GM19239 (cell line): Measurements from ENCODE around the gene NEURL2.
"Not testable (repeated sequence)": the region's sequence is repeated elsewhere in the genome, so short reads cannot be mapped to it uniquely, and the experiment has no call there.

Source experiments
- DNase-seq: peaks from one replicate; pipeline ENCODE4 v3.0.0; 2011; ENCODE audit warnings: low spot score; ENCODE audit not compliant: insufficient read length
- FAIRE-seq: peaks from 2 replicates; lab custom pipeline; 2011; peaks lifted over from hg19 to GRCh38; lab: Jason Lieb, UNC

NEURL2 gene

DNA sequence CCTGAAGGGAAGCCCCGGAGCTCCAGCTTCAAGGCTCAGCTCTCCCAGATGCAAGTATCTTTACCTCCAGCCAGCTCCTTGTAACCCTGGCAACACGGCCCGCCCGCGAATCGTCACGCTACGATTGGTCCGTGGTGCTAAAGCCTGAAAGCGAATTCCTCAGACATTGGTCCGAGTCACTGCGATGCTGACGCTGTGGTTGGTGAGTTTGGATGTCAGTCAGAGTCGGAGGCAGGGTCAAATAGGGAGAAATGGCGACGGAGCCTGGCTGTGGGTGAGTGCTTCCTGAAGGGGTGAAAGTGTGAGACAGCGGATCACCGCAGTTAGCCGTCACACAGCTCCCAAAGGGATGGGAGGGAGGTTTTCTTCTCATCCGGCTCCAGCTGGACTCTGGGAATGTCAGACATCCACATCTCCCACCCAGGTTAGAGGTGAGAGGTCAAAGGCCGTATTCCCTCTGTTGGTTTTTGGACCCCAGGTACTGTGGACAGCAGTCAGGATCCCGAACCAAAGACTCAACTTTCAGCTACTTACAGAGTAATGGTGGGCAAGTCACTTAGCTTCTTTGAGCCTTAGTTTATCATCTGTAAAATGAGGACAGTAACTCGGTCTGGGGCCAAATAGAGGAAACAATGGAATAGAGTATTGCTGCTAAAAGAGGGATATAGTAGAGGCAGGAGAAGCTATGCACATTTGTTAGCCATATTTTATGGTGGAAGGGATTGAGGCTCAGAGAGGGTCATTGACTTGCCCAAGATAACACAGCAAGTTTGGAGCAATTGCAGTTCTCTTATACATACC is 9.8 kb downstream of the NEURL2 start, which contains the start of gene ZSWIM1:
Gene ZSWIM1 (plus strand): TSS at position 240 of the 801 bp plus-strand sequence. CDS start 1,366 bp downstream, outside the sequence.
- DNase-seq (peak; percentile 95), FAIRE-seq (peak; percentile 98)

DNA sequence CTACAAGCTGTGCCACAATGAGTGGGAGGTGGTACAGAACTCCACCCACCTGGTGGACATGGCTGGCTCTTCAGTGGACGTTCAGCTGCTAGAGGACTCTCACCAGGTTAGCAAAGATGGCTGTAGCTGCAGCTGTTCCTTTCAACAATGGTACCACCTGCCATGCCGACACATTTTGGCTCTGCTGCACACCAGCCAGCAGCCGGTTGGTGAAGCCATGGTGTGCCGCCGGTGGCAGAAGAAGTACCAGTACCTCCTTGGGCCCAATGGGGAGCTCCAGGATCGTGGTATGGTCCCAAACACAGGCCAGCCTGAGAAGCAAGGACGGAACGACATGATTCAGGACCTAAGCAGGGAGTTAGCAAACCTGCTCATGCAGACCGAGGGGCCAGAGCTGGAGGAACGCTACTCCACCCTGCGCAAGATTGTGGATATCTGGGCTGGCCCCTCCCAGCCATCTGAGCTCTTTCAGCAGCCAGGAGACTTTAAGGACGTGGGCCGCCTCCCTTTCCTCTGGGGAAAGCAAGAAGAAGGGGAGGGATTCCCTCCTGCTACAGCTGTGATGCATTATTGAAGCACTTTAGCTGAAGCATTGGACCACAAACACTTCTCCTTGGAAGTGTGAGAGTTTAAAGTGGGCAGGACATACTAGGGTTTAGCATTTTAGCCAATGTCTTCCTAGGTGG is 12.8 kb downstream of the NEURL2 start:
- no peak for DNase-seq
- FAIRE-seq = no peak

DNA sequence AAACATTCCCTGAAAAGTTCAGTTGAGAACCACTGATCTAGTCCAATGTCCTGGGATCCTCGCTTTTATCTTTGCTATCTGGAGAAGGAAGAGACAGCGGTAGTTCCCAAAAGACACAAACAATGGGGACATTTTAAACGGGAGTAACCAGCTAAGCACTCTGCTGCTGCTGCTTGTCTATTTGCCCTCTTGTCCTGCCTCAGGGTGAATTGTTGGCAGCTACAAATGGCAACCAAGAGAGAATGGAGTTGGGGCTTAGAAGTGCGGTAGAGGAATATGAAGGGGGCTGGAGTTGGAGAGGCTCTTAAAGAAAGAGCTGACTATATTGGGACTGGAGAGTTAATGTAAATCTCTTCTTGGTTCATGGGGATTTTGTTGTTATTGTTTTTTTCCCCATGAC is 16.4 kb downstream of the NEURL2 start:
- no peak for FAIRE-seq

DNA sequence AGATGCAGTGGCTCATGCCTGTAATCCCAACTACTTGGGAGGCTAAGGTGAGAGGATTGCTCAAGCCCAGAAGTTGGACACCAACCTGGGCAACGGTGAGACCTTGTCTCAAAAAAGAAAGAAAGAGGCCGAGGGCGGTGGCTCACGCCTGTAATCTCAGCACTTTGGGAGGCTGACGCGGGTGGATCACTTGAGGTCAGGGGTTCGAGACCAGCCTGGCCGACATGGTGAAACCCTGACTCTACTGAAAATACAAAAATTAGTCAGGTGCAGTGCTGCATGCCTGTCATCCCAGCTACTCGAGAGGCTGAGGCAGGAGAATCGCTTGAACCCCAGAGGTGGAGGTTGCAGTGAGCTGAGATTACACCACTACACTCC is 16.9 kb downstream of the NEURL2 start:
- not testable (repeated sequence) for DNase-seq, FAIRE-seq

More for the DNA sequence above, 16.4 kb downstream of the NEURL2 start:
- no peak for DNase-seq

DNA sequence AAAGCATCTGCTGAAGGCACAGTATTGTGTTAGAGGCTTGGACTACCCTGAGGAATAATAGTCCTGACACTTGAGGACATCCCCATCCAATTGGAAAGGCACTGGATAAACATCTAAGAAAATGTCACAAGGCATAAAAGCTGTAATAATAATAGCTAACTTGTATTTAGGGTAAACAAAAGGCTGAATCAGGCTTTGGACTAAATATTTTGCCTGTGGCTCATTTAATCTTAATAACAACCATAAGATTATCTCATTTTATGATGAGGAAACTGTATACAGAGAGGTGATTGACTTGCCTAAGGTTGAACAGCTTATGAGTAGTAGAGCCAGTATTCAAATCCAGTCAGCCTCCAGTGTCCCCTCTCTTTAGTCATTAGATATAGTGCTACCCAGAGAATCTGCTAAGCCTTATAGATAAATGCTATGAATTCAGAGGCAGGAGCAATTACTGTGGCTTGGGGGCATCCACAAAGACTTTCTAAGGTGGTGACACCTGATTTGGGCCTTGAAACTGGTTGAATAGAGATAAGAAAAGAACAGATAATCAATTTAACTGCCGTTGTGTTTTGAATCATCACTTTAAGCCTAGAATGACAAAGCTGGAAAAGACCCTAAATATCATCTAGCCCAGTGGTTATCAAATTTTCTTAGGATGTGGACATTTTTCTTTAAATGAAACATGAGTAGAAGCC is 17.5 kb downstream of the NEURL2 start:
- no peak for FAIRE-seq

DNA sequence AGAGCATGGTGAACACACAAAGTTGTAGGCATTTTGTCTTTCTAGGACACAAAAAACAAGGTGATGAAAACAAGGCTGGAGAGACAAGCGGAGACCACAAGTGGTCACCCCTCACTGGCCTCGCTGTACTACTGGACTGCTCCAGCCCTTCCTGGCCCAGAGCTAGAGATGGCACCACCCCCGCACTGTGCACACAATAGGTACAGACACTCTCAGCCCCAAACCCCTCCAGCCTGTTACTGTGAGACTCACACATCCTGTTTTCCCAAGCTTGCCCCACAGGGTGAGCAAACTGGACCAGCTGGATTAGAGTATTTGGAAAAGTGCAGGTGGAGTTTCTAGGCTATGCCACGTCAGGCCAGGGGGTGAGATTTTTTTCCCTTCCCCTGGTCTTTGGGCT is 18.4 kb downstream of the NEURL2 start:
- no peak for DNase-seq
- no peak for FAIRE-seq

More for the DNA sequence above, 17.5 kb downstream of the NEURL2 start:
- no peak for DNase-seq

DNA sequence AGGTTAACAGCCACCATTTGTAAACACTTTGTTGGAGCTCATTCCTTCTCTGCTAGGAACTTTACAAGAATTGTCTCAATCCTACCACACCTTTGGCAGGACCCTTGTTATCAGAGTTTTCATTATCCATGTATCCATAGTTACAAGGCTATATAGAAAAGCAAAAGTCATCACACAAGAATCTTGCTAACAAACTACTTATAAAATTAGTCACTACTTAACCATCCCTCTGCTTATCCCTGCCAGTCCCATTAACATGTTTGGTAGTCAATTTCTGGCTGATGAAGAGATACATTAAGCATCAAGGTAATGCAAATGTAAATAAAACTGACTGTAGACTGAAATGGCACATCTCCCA is 23.2 kb downstream of the NEURL2 start:
- no peak for DNase-seq
- FAIRE-seq = no peak

DNA sequence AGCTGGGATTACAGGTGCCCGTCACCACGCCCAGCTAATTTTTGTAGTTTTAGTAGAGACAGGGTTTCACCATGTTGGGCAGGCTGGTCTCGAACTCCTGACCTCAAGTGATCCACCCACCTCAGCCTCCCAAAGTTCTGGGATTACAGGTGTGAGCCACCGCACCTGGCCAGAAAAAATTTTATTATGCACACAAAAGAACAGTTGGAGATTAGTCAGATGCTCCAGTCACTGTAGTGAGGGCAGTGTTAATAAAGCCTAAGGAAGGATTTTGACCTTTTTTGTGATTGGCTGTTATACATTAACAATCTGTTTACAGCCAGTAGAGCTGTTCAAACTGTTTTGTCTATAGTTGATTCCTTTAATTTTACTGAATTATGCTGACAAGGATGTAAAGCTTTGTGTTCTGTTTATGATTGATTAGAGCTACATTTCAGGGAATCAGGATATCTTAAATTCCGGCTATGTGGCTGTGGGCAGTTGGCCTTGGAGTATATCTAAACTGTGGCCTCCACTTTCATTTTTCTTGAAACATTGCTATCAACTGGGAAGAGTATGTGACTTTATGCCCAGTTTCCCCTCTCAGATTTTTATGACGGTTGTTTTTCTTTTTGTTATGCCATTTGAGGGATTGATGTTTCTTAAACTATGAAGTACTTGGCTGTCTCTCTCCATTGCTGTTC is 23.7 kb downstream of the NEURL2 start:
- FAIRE-seq = no peak
- DNase-seq = no peak

DNA sequence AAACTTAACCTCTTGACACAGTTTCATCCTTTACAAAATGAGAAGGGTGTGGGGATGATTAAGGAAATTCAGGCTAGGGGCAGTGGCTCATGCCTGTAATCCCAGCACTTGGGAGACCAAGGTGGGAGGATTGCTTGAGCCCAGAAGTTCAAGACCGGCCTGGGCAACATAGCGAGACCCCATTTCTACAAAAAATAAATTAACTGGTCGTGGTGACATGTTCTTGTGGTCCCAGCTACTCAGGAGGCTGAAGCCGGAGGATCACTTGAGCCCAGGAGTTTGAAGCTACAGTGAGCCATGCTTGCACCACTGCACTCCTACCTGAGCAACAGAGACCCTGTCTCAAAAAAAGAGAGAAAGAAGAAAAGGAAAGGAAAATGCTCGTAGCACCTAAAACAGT is 24.6 kb downstream of the NEURL2 start:
- no peak for DNase-seq
- FAIRE-seq = no peak

DNA sequence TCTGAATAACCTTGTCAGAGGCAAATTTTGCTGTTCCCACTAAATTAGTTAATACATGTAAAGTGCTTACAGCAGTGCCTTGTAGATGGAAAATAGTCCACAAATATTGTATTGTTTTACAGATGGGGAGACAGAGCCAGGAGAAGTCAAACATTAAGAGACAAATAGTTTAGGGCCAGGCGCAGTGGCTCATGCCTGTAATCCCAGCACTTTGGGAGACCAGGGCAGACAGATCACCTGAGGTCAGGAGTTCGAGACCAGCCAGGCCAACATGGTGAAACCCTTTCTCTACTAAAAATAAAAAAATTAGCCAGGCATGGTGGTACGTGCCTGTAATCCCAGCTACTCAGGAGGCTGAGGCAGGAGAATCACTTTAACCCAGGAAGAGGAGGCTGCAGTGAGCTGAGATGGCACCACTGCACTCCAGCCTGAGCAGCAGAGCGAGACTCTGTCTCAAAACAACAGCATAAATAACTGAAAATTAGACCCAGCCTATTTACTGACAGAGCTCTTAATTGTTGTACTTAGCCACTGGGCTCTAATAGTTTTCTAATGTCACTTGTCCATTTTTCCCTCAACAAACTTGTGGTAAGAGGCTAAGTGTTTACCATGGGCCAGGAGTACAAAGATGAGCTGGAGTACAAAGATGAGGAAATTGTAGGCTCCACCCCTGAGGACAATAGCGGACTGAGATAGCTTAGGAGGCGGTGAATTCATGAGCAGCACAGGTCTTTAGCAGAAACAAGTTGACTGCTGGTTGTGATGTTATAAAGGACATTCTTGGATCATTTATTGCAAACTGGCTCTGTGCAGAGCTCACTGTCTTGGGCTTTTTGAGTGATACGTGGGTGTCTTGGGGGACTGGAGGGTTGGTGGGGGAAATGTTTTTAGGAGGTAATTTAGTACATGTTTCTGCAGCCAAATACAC is 27.2 kb downstream of the NEURL2 start:
- no peak for DNase-seq
- FAIRE-seq = no peak

DNA sequence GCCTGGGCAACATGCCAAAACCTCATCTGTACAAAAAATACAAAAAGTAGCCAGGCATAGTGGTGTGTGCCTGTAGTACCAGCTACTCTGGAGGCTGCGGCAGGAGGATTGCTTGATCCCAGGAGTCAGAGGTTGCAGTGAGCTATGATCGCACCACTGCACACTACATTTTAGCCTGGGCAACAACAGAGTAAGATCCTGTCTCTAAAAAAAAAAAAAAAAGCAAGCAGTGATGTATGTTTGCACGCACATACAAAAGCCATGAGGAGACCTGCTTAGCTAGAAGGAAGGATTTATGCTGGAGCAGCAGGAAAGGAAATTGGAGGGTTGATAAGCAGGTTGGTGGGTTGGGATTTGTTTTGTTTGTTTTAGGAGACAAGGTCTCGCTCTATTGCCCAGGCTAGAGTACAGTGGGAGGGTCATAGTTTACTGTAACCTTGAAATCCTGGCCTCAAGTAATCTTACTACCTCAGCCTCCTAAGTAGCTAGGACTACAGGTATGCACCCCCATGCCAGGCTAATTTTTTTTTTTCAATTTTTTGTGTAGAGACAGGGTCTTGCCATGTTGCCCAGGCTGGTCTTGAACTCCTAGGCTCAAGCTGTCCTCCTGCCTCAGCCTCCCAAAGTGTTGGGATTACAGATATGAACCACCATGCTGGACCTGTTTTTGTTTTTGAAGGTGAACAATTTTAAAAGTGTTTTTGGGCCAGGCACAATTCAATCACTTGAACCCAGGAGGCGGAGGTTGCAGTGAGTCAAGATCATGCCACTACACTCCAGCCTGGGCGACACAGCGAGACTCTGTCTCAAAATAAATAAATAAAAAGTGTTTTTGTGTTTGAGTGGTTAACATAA is 29.6 kb downstream of the NEURL2 start:
- FAIRE-seq (no peak), DNase-seq (no peak)

DNA sequence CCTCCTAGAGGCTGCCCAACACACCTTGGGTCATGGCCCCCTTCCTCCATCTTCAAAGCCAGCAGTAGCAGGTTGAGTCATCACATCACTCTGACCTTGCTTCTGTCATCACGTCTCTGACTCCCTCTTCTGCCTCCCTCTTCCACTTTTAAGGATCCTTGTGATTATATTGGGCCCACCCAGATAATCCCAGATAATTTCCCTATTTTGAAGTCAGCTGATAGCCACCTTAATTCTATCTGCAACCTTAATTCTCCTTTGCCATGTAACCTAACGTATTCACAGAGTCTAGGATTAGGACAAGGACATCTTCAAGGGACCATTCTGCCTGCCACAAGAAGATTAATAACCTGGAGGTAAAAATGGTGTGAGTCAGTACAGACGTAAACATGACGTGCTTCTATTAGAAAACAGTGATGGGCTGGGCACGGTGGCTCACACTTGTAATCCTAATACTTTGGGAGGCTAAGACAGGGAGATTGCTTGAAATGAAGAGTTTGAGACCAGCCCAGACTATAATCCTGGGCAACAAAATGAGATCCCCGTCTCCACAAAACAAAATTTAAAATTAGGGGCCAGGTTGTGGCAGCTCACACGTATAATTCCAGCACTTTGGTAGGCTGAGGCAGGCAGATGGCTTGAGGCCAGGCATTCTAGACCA is 30.3 kb downstream of the NEURL2 start:
- no peak for DNase-seq
- no peak for FAIRE-seq

DNA sequence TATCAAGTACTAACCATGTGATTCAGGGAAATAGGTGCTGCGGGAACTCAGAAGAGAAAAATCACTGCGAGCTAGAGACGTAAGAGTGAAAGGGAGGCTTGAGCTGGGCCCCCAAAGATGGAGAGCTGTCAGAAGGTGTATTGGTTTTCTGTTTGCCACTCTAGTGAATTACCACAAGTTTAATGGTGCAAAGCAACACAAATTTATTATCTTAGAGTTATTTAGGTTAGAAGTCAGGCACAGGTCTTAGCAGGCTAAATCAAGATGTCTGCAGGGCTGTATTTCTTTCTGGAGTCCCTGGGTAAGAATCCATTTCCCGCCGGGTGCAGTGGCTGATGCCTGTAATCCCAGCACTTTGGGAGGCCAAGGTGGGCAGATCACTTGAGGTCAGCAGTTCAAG is 31.1 kb downstream of the NEURL2 start:
- DNase-seq (no peak), FAIRE-seq (no peak)

DNA sequence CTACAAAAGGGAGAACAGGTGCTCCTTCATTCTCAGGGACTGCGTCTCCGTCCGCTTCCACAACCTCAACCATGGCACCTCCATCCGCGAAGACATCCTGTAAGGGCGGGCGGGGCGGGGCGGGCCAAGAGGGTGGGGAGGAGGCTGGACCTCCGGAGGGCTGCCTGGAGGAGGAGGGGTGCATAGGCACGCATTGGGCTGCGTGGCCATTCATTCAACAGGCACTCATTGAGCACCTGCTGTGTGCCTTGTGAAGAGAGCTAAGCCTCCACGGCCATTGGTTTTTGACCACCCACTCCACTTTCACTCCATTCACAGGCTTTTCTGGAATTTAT is 33.2 kb downstream of the NEURL2 start:
- peak; percentile 63 for DNase-seq

DNA sequence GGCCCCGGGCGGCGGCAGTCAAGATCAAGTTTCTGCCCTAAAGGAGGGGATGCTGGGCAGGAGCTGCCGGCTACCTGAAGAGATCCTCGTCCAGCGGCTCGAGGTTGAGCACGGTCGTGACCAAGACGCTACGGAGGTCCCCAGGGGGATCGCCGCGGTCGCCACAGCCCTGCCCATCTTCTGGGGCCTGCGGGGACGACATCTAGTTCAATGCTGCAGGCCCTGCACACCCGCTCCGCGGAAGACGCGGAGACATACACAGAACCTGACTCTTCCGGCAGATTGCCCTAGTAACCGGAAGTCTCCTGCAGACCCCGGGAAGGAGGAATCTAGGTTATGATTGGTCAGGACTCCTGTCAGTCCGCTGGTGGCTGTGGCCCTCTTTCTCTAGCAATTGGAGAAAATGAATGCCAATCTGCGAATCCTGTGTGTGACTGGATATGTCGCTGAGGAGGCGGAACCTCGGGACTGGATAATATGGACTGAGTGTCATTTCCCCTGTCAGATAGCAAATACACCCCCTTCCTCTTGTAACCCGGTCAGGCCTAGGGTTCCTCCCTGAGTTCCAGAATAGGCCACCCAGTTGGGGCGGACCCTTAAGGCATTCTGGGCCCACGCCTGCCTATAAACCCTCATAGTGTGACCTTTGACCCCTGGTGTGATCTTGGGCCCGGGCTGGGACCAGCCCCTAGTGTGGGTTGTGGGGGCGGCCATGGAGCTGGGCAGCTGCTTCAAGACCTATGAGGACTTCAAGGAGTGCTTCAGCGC is 33.7 kb downstream of the NEURL2 start, which contains the start of the genes ACOT8 and ZSWIM3:
Gene ACOT8 (minus strand): TSS at position 279 of the 768 bp plus-strand sequence. CDS start 77 bp downstream, at position 202.
Gene ZSWIM3 (plus strand): TSS at position 501 of the 768 bp plus-strand sequence. CDS start 212 bp downstream, at position 713.
- DNase-seq (peak; percentile 98), FAIRE-seq (peak; percentile 94)

More for the DNA sequence above, 33.2 kb downstream of the NEURL2 start:
- FAIRE-seq = no peak

DNA sequence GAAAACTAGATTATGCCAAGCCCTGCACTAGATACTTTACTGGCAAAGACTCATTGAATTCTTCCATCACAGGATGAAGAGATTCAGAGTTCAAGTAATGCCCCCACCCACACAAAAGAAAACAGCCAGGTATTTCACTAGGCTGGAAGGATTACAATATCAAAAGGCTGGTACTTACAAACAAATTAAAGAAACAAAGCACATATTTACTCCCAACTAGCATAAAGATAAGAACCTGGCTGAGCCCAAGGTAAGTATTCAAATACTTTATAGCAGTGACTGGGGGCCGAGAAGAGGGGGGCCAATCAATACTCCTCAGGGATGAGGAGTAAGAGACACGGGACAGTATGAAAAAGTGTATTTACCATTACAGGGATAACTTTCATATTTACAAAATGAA is 37.5 kb downstream of the NEURL2 start:
- DNase-seq (no peak), FAIRE-seq (no peak)

DNA sequence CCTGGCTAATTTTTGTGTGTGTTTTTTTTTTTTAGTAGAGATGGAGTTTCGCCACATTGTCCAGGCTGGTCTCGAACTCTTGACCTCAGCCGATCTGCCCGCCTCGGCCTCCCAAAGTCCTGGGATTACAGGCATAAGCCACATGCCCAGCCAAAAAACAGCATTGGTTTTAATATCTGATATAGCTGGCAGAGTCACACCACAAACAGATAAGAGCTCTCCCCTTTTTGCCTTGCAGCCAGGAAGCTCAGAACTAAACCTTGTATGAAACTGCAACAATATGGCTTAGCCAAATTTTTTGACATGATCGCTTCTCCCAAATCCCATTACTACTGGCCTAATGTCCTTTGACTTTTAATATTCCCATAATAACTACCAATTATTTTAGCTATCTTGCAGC is 38.7 kb downstream of the NEURL2 start:
- FAIRE-seq (no peak), DNase-seq (no peak)
